Natural killer cell (primary cell): ENCODE results near the gene RBM20. TPM values are rescaled to one million over a fixed set of nuclear protein-coding genes. Genes with fewer than 3 reads are reported as not detected.
"Not testable (repeated sequence)": the region's sequence is repeated elsewhere in the genome, so short reads cannot be mapped to it uniquely, and the experiment has no call there.

Experiments used
- ATAC-seq, 3 donors: fragments of 150-1000 bp in 2 of 3; fragments of 200-7000 bp in 1 of 3; cut with Tn5 transposase; 1 replicate in 1 of 3; 2 replicates in 2 of 3; pipeline ENCODE4 v1.10.0; 2021; ENCODE audit warnings: mild to moderate bottlenecking in 2 of 3, moderate library complexity in 2 of 3
- DNase-seq, 2 donors: peaks; one replicate each; pipeline versions ENCODE4 v3.0.0 to v3.0.0-alpha.2; 2013 to 2021; ENCODE audit warnings: mixed read lengths in 1 of 2
- H3K27ac ChIP-seq: one replicate; pipeline ENCODE4 v1.5.1; 2013; ENCODE audit warnings: mild to moderate bottlenecking, low read length
- H3K27me3 ChIP-seq: one replicate; pipeline ENCODE4 v1.6.1; 2013; ENCODE audit warnings: low read length; ENCODE audit not compliant: control insufficient read depth, insufficient read depth
- H3K36me3 ChIP-seq: one replicate; pipeline ENCODE4 v1.6.1; 2013; ENCODE audit warnings: low read length; ENCODE audit not compliant: control insufficient read depth, insufficient read depth
- H3K4me1 ChIP-seq: one replicate; pipeline ENCODE4 v1.6.1; 2013; ENCODE audit warnings: low read length; ENCODE audit not compliant: control insufficient read depth, insufficient read depth
- H3K4me3 ChIP-seq: one replicate; pipeline ENCODE4 v1.5.1; 2013; ENCODE audit warnings: low read length
- H3K9me3 ChIP-seq: one replicate; pipeline ENCODE4 v1.6.1; 2013; ENCODE audit warnings: low read length; ENCODE audit not compliant: control insufficient read depth, insufficient read depth
- H3K27ac Mint-ChIP-seq, 2 donors: one replicate each; pipeline ENCODE4 v1.8.0; 2022; ENCODE audit warnings: mild to moderate bottlenecking in 2 of 2, mixed read lengths in 2 of 2, moderate library complexity in 1 of 2
- H3K27me3 Mint-ChIP-seq, 2 donors: one replicate each; pipeline ENCODE4 v1.8.0; 2022; ENCODE audit warnings: low read depth in 2 of 2, mixed read lengths in 2 of 2
- H3K36me3 Mint-ChIP-seq: one replicate; pipeline ENCODE4 v1.8.0; 2022; ENCODE audit warnings: mixed read lengths
- H3K4me1 Mint-ChIP-seq, 2 donors: one replicate each; pipeline ENCODE4 v1.8.0; 2022; ENCODE audit warnings: mixed read lengths in 2 of 2
- H3K4me3 Mint-ChIP-seq: one replicate; pipeline ENCODE4 v1.8.0; 2022; ENCODE audit warnings: mild to moderate bottlenecking, moderate library complexity, mixed read lengths
- H3K9me3 Mint-ChIP-seq, 2 donors: one replicate each; pipeline ENCODE4 v1.8.0; 2022; ENCODE audit warnings: mixed read lengths in 2 of 2
- WGBS: methylation state at CpG from one replicate; pipeline ENCODE4 v1.1.7; 2013; ENCODE audit warnings: missing lambda C conversion rate; ENCODE audit not compliant: insufficient coverage; 5-methylcytosine and 5-hydroxymethylcytosine counted together
- intact Hi-C: fragments of 100-400 bp; cut with micrococcal nuclease; formaldehyde crosslinking; loops from one replicate; pipeline ENCODE4 v1.14.2; 2022
- total RNA-seq, 4 donors: library from RNA; stranded (reverse); fragments of 120-200 nt in 1 of 4; gene quantifications; one replicate each; pipeline versions ENCODE4 v1.2.3 to v1.2.4, GENCODE V29; 2013 to 2022
- TF ChIP-seq, protein P1 (sequence below): fragments of 200-600 bp; IDR thresholded peaks from one replicate; pipeline ENCODE4 v1.8.0; 2022; ENCODE audit warnings: antibody characterized with exemption

Gene RBM20
- total RNA-seq, 3 donors from 2014 or later (not counting 1 experiment from before 2014, with no cell fraction given): 0.35 TPM; not detected in 2

DNA sequence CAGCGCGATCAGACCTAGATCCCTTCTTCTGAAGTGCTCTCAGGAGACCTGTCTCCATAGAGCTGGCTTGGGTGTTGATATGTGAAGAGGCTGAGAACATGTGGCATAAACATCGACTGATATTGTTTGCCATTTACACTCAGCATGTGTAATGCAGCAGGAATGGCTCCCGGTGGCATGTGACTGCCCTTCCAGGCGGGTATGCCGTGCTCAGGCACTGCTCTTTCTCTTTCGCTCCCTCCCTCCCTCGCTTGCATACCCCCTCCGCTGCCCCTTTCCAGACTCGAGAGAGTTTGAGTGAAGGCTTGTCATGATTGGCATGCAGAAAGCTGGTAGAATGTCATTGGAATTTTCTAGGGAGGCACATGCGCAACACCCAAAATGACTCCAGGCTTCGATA is 120.2 kb downstream of the RBM20 start:
- H3K36me3 ChIP-seq: no peaks in the 10 kb centered on the region
- intact Hi-C loops: no loop called here
- H3K4me1 ChIP-seq: no peaks in the 10 kb centered on the region
- H3K4me1 Mint-ChIP-seq: no peaks in the 10 kb centered on the region
- no peak overlapping the region for H3K4me3 ChIP-seq
- H3K9me3 ChIP-seq: no peaks in the 10 kb centered on the region
- WGBS: 89% methylated on average over 12 of the region's 12 CpGs
- TF ChIP-seq, protein P1, sequence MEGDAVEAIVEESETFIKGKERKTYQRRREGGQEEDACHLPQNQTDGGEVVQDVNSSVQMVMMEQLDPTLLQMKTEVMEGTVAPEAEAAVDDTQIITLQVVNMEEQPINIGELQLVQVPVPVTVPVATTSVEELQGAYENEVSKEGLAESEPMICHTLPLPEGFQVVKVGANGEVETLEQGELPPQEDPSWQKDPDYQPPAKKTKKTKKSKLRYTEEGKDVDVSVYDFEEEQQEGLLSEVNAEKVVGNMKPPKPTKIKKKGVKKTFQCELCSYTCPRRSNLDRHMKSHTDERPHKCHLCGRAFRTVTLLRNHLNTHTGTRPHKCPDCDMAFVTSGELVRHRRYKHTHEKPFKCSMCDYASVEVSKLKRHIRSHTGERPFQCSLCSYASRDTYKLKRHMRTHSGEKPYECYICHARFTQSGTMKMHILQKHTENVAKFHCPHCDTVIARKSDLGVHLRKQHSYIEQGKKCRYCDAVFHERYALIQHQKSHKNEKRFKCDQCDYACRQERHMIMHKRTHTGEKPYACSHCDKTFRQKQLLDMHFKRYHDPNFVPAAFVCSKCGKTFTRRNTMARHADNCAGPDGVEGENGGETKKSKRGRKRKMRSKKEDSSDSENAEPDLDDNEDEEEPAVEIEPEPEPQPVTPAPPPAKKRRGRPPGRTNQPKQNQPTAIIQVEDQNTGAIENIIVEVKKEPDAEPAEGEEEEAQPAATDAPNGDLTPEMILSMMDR: no peak
- no peaks in the 10 kb centered on the region for H3K27me3 ChIP-seq
- DNase-seq: no peak
- H3K27ac ChIP-seq: no peak overlapping the region
- no peaks in the 10 kb centered on the region for H3K9me3 Mint-ChIP-seq
- no peaks in the 10 kb centered on the region for H3K36me3 Mint-ChIP-seq
- no peak overlapping the region for H3K4me3 Mint-ChIP-seq
- ATAC-seq: no peak
- H3K27ac Mint-ChIP-seq: no peak overlapping the region
- H3K27me3 Mint-ChIP-seq: peaks cover 11 to 28% of the 10 kb centered on the region in 2 donors

DNA sequence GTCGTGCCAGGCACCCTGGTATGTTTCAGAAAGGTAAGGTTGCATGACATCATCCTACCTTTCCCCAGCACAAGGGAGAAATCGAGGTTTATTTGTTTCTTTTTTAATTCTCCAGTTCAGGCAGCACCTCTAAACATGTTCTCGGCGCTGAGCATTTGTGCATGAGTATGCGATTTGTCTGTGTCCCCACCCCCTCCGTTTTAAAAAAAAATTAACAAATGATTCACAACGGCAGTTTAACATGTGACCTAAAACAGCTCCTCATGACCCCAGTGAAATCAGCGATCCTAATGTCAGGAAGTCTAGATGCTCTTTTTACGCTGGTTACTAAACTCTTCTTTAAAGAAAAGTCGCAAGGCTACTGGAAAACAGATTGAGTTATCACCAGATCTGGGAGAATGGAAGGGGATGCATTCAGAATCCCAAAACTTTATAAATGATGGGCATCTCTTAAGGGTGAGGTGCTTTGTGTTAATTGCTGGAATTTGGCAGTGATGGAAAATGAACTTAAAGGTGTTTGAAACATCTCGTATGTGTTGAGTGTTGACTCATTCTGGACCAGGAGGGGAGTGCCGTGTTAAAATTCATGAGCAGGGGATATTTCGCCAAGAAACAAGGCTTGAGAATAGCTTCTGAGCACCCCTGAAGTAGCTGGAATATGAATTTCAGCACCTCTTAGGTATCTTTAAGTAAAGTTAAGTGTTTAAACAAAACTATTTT is 120.8 kb downstream of the RBM20 start:
- no peaks in the 10 kb centered on the region for H3K9me3 ChIP-seq
- H3K4me3 Mint-ChIP-seq: no peak overlapping the region
- 75% methylated on average over 13 of the region's 13 CpGs for WGBS
- H3K27me3 ChIP-seq: no peaks in the 10 kb centered on the region
- no peaks in the 10 kb centered on the region for H3K4me1 ChIP-seq
- H3K36me3 ChIP-seq: no peaks in the 10 kb centered on the region
- H3K4me3 ChIP-seq: no peak overlapping the region
- ATAC-seq (no peak), DNase-seq (no peak)
- H3K27ac ChIP-seq: no peak overlapping the region
- H3K4me1 Mint-ChIP-seq: no peaks in the 10 kb centered on the region
- H3K27me3 Mint-ChIP-seq: peaks cover 11 to 22% of the 10 kb centered on the region in 2 donors
- TF ChIP-seq, protein P1: no peak
- no peaks in the 10 kb centered on the region for H3K36me3 Mint-ChIP-seq
- H3K27ac Mint-ChIP-seq: no peak overlapping the region
- no peaks in the 10 kb centered on the region for H3K9me3 Mint-ChIP-seq
- intact Hi-C loops: no loop called here

DNA sequence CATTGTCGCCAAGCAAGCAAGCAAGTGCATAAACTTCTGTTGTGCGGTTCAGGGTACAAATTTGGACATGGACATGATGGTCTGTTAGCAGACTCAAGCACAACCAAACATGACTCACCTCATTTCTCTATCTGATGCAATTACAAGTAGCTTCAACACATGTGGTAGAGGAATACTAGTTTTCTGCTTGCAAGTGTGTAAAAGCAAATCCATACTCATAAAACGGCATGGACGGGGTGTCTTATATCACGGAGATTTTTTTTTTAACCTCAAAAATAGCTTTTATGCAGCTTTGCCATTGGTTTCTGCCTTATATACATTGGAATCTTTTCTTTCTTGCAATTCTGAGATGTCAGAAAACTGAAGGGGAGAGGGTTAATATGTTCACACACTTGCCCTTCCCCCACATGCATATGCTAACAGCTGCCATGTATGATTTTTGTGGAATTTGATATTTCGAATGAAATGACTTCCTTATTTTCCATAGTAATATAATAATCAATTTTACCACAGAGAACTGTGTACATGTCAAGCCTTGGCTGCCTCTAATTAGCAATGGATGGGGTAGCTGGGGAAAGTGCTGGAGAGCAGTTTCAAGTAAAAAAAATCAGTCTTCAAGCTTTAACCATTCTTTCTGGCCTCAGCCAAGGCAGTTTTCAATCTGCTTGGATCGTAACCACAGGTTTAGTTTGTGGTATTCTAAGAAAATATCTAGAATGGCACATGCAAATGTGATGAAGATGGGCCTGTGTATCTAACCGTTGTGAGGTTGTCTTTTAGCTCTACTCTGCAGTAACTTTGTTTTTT is 121.6 kb downstream of the RBM20 start:
- Histone ChIP-seq H3K27me3 (no peaks in the 10 kb centered on the region), H3K9me3 (no peaks in the 10 kb centered on the region), H3K27ac (no peak overlapping the region), H3K36me3 (no peaks in the 10 kb centered on the region), H3K4me3 (no peak overlapping the region), H3K4me1 (no peaks in the 10 kb centered on the region)
- Mint-ChIP-seq H3K27ac (no peak overlapping the region), H3K36me3 (no peaks in the 10 kb centered on the region), H3K9me3 (no peaks in the 10 kb centered on the region), H3K4me1 (no peaks in the 10 kb centered on the region), H3K27me3 (peaks cover 11 to 21% of the 10 kb centered on the region in 2 donors), H3K4me3 (no peak overlapping the region)
- DNase-seq (no peak), ATAC-seq (no peak)
- WGBS: 74% methylated on average over 7 of the region's 8 CpGs
- TF ChIP-seq, protein P1: no peak
- intact Hi-C loops: no loop called here

DNA sequence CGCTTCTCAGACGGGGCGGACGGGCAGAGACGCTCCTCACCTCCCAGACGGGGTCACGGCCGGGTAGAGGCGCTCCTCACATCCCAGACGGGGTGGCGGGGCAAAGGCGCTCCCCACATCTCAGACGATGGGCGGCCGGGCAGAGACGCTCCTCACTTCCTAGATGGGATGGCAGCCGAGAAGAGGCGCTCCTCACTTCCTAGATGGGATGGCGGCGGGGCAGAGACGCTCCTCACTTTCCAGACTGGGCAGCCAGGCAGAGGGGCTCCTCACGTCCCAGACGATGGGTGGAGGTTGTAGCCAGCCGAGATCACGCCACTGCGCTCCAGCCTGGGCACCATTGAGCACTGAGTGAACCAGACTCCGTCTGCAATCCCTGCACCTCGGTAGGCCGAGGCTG is 123.5 kb downstream of the RBM20 start:
- WGBS: 96% methylated on average over 21 of the region's 29 CpGs

More for the DNA sequence above, 123.5 kb downstream of the RBM20 start:
- H3K4me3 Mint-ChIP-seq, H3K4me3 ChIP-seq, H3K9me3 ChIP-seq, H3K27me3 ChIP-seq, H3K36me3 Mint-ChIP-seq, H3K9me3 Mint-ChIP-seq, H3K27ac ChIP-seq, ATAC-seq, intact Hi-C loops, H3K4me1 ChIP-seq, DNase-seq, H3K36me3 ChIP-seq, H3K27ac Mint-ChIP-seq, H3K4me1 Mint-ChIP-seq: not testable (repeated sequence)
- peaks cover 9 to 21% of the 10 kb centered on the region in 2 donors for H3K27me3 Mint-ChIP-seq
